Ramos (cell line): ENCODE data around the gene SLIT1.
"Not testable (repeated sequence)": the region's sequence is repeated elsewhere in the genome, so short reads cannot be mapped to it uniquely, and the experiment has no call there.

Source experiments
- in situ Hi-C: fragments of 300-500 bp; cut with MboI; formaldehyde crosslinking; loops from one replicate; pipeline ENCODE4 v1.14.3; 2022; ENCODE audit warnings: low sequenced_read_pairs; ENCODE audit not compliant: unreplicated experiment

SLIT1 gene

GRCh38 chr10:97090035-97090434 lies 95.7 kb downstream of the SLIT1 start:
- in situ Hi-C loops = no loop called here

- in situ Hi-C loops = no loop called here
These were observed 96.4 kb downstream of the SLIT1 start for GRCh38 chr10:97089209-97089870.

DNA sequence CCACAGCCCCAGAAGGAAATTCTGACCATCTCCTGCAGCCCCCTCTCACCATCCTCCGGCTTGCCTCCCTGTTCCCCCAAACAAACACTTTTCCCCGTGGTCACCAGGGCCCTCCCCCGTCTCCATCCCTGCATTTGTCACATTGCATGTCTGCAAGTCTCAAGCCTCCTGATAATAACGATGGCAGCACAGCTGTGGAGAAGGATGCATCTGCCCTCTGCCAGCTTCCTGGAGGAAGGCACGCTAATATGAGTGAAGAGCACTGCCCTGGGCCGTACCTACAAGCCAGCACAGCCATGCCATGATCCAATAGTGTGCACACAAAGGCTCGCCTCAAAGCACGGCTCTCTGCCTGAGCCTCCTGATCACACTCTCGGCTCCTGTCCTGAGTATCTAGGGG lies 98.5 kb downstream of the SLIT1 start:
- in situ Hi-C loops = no loop called here

DNA sequence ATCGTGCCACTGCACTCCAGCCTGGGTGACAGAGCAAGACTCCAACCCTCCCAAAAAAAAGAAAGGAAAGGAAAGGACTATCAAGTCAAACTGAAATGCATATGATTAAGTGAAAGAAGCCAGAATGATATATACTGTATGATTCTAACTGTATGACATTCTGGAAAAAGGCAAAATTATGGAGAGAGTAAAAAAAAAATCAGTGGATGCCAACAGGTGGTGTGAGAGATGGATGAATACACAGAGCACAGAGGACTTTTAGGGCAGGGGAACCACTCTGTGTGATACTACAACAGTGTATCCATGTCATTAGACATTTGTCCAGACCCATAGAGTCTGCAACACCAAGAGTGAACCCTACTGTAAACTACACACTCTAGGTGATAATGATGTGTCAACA lies 99.2 kb downstream of the SLIT1 start:
- in situ Hi-C loops = no loop called here

- in situ Hi-C loops = no loop called here
These were observed 102.4 kb downstream of the SLIT1 start for GRCh38 chr10:97083228-97083829.

DNA sequence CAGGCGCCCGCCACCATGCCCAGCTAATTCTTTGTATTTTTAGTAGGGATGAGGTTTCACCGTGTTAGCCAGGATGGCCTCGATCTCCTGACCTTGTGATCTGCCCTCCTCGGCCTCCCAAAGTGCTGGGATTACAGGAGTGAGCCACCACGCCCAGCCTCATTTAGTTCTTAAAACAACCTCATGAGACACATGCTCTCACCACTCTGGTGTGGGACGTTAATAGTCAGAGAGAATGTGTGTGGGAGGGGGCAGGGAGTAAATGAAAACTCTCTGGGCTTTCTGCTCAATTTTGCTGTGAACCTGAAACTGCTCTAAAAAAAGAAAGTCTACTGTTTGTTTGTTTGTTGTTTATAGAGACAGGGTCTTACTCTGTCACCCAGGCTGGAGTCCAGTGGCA lies 103.2 kb downstream of the SLIT1 start:
- in situ Hi-C loops = not testable (repeated sequence)

GRCh38 chr10:97081621-97082235 lies 104.0 kb downstream of the SLIT1 start:
- in situ Hi-C loops = no loop called here

- in situ Hi-C loops = no loop called here
These were observed 105.5 kb downstream of the SLIT1 start for GRCh38 chr10:97080051-97080776.

DNA sequence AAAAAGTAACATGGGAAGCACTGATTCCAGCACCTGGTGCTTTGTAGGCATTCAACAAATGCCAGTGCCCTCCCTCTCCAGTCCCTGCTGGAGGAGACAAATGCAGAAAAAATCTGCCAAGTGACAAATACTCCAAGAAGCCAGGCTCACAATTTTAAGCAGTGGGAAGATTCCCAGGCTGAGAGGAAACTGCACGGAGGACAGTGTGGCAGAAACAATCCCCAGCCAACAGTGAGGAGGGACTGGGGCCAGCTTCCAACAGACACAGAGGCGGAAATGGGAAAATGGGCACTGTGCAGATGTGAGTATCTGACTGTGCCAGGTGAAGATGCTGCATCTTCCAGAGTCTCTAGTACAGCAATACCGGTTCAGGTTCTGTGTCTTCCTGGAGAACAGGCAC lies 106.3 kb downstream of the SLIT1 start:
- in situ Hi-C loops = no loop called here

DNA sequence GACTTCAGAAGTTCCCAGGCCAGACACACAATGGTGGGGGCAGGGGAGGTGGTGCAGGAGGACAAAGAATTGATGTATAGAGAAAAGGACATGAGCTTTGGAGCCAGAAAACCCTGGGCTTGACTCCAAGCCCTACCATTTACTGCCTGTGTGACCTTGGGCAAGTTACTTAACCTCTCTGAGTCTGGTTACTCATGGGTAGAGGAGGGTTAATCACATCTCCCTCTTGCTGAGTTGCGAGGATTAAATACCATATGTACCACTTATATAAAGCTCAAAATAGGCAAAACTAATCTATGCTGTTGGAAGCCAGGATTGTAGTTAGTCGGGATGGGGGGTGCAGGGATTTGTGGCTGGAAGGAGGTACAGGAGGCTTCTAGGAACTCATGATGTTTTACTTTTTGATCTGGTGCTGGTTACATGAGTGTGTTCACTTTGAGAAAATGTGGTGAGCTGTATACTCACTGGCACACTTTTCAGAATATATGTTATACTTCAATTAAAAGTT lies 106.8 kb downstream of the SLIT1 start:
- in situ Hi-C loops = no loop called here

DNA sequence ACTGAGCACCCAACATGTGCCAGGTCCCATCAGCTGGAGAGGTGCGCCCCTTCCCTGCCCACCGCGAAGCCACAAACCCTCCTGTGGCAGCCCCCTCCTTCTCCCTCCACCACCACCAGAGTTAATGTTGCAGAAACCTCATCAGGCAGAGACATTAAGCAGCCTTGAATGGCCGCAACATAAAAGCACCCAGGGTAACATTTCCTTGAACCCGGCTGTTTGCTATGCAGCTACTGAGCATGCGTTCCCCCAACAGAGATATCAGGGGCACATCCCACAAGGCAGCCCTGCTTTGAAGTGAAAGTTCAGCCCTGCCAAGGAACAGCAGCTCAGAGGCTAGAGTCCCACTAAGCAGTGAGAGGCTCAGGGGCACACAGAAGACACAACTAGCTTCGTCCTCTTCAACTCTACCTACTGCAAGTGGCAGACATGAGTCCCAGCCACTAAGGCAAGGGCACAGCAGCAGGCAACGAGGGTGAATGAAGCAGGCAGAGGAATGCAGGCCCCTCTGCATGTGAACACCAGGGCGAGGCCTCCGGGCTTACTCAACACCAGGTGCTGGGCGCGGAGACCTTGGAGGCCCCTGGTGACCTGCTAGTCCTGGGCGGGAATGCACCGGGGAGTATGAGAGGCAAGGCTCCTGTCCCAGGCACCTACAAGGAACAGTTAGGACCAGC lies 107.4 kb downstream of the SLIT1 start:
- in situ Hi-C loops = no loop called here

- in situ Hi-C loops = no loop called here
These were observed 109.0 kb downstream of the SLIT1 start for GRCh38 chr10:97076781-97077180.

GRCh38 chr10:97075961-97076525 lies 109.7 kb downstream of the SLIT1 start:
- in situ Hi-C loops = no loop called here

DNA sequence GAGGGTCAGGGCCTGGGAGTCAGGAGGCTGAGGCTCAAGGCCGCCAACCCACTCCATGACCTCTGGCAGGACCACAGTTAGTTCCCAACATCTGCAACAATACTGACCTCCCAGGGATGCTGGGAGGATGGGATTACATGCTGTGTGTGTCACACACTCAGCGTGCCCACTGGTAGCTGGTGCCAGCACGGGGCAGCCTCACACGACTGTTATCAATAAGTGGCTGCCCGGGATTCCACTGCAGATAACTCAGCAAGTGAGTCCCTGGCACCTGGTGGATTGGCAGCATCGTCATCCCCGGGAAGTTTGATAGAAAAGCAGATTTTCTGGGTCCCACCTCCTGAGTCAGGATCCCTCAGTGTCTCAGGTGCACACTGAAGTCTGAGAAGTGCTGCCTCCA lies 110.3 kb downstream of the SLIT1 start:
- in situ Hi-C loops = no loop called here

DNA sequence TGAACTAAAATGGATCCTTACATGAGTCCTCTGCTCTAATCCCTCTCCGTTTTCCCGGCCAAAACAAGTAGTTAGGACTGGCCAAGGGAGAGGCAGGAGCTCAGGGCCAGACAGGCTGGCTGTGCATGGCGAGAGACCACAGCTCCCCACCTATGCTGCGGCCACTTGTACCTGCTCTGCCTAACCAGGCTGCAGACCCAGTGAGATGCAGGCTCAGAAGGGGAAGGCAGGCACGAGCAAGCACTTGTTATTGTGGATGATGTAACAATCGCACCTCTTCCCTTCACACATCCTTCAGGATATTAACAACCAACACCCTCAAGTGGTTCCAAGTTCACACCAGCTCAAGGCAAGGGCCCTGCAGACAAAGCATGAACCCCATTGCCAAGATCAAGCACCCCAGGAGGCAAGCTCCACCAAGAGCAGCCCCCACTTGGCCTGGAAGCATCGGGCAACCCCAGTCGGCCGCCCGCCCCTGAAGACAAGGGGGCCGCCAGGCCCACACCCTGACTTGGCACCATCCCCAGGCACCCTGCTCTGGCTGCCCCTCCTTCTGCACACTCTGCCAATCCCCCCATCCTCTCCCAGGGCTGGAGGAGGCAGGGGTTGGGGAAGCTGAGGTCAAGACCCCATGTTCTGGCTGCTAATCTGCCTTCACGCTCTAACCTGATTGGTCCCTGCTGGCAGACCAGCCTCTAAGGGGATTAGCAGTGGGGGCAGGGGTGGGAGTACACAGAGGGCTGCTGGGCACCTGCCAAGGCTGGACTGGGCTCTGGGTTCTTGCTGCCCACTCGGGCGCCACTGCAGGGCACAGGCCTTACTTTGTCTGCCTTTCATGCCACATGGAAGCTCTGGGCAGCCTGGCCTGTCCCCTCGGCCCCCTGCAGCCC lies 111.3 kb downstream of the SLIT1 start:
- in situ Hi-C loops = loop anchor here (5.0 kb wide), 1 partner anchor 133 kb away; no protein-coding TSS in a partner anchor

DNA sequence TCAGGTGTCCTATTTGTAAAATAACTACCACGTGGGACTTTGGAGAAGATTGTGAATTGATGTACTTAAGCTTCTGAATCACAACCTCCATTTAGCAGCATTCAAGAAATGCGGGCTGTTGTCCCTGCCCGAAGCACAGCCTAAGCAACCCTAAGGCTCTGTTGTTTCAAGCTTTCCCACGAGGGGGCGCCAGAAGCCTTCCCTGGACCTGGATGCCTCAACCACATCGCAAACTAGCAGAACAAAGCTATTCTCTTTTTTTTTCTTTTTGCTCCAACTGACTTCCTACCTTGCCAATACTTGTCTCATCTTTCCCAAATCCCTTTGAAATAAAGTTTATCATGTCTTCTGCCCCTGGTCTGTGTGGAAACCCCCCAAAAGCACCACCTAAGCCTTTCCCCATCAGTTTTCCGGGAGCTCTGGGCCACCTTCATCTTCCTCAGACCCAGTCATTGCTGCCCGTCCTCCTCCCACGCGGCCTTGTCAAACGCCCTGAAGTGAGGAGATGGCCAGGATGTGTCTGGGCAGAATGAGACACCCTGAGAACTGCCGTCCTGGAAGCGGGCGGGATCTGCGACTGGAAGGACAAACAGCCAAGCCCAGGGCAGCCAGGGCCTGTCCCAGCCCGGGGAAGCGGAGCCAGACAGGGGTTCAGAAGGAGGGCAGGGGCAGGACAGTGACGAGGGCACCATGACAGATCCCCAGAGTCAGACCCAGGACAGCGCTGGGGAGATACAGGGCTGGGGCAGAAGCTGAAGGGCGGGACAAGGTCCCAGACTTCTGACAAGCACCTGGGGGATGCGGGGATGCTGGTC lies 112.7 kb downstream of the SLIT1 start:
- in situ Hi-C loops = loop anchor here (5.0 kb wide), 1 partner anchor 134 kb away; no protein-coding TSS in a partner anchor

DNA sequence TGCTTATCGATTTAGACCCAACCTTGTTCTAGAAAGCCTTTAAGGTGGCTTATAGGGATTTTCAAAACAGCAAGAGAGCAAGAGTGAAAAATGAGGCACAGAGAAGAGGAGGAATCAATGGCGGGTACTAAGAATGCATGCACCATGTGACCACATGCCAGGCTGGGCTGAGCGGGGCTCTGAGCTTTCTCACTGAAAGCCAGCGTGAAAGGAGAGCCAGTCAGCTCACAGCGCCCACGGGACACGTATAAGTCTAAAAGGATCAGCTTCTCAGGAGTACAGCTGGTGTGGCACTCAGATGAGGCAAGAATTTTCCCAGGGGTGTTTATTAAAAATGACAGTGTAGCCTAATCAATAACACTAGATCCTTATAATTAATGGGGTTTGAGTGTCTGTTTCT lies 114.3 kb downstream of the SLIT1 start:
- in situ Hi-C loops = loop anchor here (5.0 kb wide), 1 partner anchor 136 kb away; no protein-coding TSS in a partner anchor
